Suprapubic skin (tissue), 4 donors: ENCODE measurements around the gene FAM219A. TPM values are rescaled to one million over a fixed set of nuclear protein-coding genes. Genes with fewer than 3 reads are reported as not detected.

Experiments used
- DNase-seq, 2 donors: peaks; one replicate each; pipeline ENCODE4 v3.0.0-alpha.2; 2019; ENCODE audit warnings: low spot score in 2 of 2
- H3K27ac ChIP-seq: fragments of 200-600 bp; sonication (generic); one replicate; pipeline ENCODE4 v1.5.1; 2019
- H3K27me3 ChIP-seq: fragments of 200-600 bp; sonication (generic); one replicate; pipeline ENCODE4 v1.5.1; 2019
- H3K36me3 ChIP-seq: fragments of 200-600 bp; sonication (generic); one replicate; pipeline ENCODE4 v1.5.1; 2019
- H3K4me1 ChIP-seq: fragments of 200-600 bp; sonication (generic); one replicate; pipeline ENCODE4 v1.5.1; 2019
- H3K4me3 ChIP-seq: fragments of 200-600 bp; sonication (generic); one replicate; pipeline ENCODE4 v1.5.1; 2019; ENCODE audit warnings: mild to moderate bottlenecking
- H3K9me3 ChIP-seq: fragments of 200-600 bp; sonication (generic); one replicate; pipeline ENCODE4 v1.5.1; 2019
- EP300 ChIP-seq: sonication (generic); formaldehyde crosslinking; IDR thresholded peaks from one replicate; pipeline ENCODE4 v1.6.1; 2017; ENCODE audit warnings: antibody characterized with exemption
- POLR2A ChIP-seq, 2 donors: fragments of 450-650 bp; IDR thresholded peaks; one replicate each; pipeline ENCODE4 v1.6.1; 2017; ENCODE audit warnings: antibody characterized with exemption in 2 of 2, mild to moderate bottlenecking in 2 of 2, moderate library complexity in 2 of 2
- POLR2AphosphoS5 ChIP-seq, 3 donors: sonication (generic); formaldehyde crosslinking; IDR thresholded peaks; one replicate each; pipeline ENCODE4 v1.6.1; 2017; ENCODE audit warnings: antibody characterized with exemption in 3 of 3
- whole genome bisulfite sequencing: methylation state at CpG from one replicate; pipeline ENCODE4 v1.1.5; 2018; 5-methylcytosine and 5-hydroxymethylcytosine counted together
- total RNA-seq, 4 donors: library from RNA; depleted of rRNA; stranded (reverse); fragments of >200 nt; gene quantifications; one replicate each; pipeline ENCODE4 v1.1.0, GENCODE V29; 2016
- TF ChIP-seq, protein P1 (sequence below), 2 donors: fragments of 200-600 bp in 1 of 2; fragments of 450-650 bp in 1 of 2; sonication (generic) in 1 of 2; IDR thresholded peaks; one replicate each; pipeline ENCODE4 v1.5.1; 2016 to 2019; ENCODE audit warnings: antibody characterized with exemption in 2 of 2, mild to moderate bottlenecking in 1 of 2, moderate library complexity in 1 of 2

The FAM219A gene
- total RNA-seq, 4 donors from 2014 or later: 12.6 to 17.0 (median 15.0) TPM

DNA sequence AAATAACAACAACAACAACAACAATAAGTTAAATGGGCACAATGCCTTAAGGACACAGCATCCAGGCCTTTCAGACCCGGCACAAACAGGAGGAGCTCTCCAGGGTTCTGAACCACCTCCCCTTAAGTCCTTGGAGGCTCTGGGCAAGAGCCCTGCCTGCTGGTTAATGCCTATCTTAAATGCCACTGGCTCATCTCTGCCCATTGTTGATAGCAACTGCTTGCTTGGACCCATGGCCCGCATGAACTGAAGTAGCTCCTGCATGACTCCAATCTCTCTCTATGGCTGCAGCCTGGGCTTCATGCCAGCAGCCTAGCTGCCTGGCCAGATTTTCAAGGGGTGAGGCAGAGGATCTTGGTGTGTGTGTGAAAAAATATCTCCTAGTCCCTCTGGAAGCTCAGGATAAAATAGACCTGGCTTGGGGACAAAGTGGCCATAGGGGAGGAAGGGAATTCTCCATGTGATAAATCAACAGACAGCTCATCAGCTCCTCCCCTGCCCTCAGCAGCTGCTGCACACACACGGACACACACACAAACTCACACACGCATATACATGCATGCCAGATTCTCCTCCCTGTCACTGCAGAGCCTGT is 27.4 kb downstream of the FAM219A start:
- DNase-seq: no peak

DNA sequence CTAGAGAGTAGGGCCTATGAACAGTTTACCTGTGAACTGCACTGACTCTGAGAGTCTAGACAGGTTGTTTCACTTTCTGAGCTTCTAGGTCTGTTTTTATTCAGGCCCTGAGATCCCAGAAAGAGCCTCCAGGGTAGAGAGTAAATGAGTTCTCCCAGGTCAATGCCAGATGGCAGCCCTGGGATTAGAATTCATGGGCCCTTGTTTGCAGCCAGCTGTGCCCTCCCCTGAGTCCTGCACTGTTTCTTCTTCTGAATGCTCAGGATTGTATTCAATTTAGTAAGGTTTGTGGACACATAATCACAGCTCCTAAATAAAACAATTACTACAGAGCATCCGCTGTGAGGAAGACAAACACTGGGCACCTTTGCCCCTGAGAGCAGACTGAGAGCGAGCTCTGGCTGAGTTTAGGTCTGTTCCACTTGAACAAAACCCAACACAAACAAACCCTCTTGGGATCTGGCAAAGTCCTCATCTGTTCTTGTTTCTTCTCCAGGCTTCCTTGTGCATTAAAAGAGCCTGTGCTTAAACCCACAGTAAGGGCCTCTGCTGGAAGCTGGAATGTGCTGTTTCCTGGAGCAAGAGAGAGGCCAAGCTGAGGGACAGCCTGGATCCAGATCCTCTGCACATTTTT is 29.9 kb downstream of the FAM219A start:
- H3K27me3 ChIP-seq: no peaks in the 10 kb centered on the region
- TF ChIP-seq POLR2A (IDR thresholded peaks at IDR 0.05) (no peak), EP300 (no peak), POLR2AphosphoS5 (IDR thresholded peaks at IDR 0.05) (no peak)
- TF ChIP-seq, protein P1, sequence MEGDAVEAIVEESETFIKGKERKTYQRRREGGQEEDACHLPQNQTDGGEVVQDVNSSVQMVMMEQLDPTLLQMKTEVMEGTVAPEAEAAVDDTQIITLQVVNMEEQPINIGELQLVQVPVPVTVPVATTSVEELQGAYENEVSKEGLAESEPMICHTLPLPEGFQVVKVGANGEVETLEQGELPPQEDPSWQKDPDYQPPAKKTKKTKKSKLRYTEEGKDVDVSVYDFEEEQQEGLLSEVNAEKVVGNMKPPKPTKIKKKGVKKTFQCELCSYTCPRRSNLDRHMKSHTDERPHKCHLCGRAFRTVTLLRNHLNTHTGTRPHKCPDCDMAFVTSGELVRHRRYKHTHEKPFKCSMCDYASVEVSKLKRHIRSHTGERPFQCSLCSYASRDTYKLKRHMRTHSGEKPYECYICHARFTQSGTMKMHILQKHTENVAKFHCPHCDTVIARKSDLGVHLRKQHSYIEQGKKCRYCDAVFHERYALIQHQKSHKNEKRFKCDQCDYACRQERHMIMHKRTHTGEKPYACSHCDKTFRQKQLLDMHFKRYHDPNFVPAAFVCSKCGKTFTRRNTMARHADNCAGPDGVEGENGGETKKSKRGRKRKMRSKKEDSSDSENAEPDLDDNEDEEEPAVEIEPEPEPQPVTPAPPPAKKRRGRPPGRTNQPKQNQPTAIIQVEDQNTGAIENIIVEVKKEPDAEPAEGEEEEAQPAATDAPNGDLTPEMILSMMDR (IDR thresholded peaks at IDR 0.05): no peak
- H3K36me3 ChIP-seq: no peaks in the 10 kb centered on the region
- H3K4me1 ChIP-seq: peaks cover 13% of the 10 kb centered on the region
- no peak overlapping the region for H3K4me3 ChIP-seq
- no peak for DNase-seq
- no peaks in the 10 kb centered on the region for H3K9me3 ChIP-seq
- 72% methylated on average over 2 of the region's 2 CpGs for WGBS
- H3K27ac ChIP-seq: no peak overlapping the region

More for the DNA sequence above, 27.4 kb downstream of the FAM219A start:
- no peaks in the 10 kb centered on the region for H3K27me3 ChIP-seq
- H3K4me1 ChIP-seq: peaks cover 13% of the 10 kb centered on the region
- no peak overlapping the region for H3K4me3 ChIP-seq
- 24% methylated on average over 4 of the region's 4 CpGs for WGBS
- H3K36me3 ChIP-seq: no peaks in the 10 kb centered on the region
- H3K27ac ChIP-seq: no peak overlapping the region
- H3K9me3 ChIP-seq: no peaks in the 10 kb centered on the region
- TF ChIP-seq POLR2AphosphoS5 (IDR thresholded peaks at IDR 0.05) (no peak), POLR2A (IDR thresholded peaks at IDR 0.05) (no peak), EP300 (no peak)
- TF ChIP-seq, protein P1 (IDR thresholded peaks at IDR 0.05): no peak

DNA sequence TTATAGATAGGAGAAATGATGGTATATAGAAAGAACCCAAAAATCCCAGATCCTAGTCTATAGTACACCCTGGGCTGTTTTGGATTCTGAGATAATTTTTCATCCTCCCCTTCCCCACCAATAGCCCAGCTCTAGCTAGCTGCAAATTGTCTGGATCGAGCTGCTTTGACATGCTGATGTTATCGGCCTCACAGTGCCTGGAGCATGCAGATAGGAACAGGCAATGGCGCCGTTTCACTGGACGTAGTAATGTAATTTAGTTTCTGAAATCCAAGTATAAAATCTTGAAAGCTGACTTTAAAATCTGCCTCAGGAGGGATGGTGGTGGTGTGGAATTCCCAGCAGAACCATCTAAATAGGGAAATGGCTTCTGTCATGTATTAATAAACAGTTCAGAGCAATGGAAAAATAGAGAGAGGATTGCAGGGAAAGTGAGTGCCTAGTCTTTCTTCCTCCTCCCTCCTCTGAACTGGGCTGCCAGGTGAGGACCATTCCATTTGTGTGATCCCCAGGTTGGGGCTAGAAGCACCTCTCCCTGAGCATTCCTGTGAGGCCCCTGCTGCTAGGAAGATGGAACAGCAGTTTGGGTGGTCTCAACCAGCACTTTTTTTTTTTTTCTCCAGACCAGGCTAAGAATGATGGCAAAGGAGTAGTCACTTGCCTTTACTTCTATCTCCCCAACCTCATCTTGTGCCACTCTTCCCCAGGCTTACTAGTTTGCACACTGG is 31.9 kb downstream of the FAM219A start:
- Histone ChIP-seq H3K4me1 (peaks cover 9% of the 10 kb centered on the region), H3K9me3 (no peaks in the 10 kb centered on the region), H3K4me3 (no peak overlapping the region), H3K27me3 (no peaks in the 10 kb centered on the region), H3K27ac (no peak overlapping the region), H3K36me3 (no peaks in the 10 kb centered on the region)
- no peak for DNase-seq
- TF ChIP-seq POLR2AphosphoS5 (IDR thresholded peaks at IDR 0.05): no peak
- no peak for TF ChIP-seq EP300
- TF ChIP-seq POLR2A (IDR thresholded peaks at IDR 0.05): no peak
- TF ChIP-seq, protein P1 (IDR thresholded peaks at IDR 0.05): no peak
- 82% methylated on average over 5 of the region's 5 CpGs for WGBS

DNA sequence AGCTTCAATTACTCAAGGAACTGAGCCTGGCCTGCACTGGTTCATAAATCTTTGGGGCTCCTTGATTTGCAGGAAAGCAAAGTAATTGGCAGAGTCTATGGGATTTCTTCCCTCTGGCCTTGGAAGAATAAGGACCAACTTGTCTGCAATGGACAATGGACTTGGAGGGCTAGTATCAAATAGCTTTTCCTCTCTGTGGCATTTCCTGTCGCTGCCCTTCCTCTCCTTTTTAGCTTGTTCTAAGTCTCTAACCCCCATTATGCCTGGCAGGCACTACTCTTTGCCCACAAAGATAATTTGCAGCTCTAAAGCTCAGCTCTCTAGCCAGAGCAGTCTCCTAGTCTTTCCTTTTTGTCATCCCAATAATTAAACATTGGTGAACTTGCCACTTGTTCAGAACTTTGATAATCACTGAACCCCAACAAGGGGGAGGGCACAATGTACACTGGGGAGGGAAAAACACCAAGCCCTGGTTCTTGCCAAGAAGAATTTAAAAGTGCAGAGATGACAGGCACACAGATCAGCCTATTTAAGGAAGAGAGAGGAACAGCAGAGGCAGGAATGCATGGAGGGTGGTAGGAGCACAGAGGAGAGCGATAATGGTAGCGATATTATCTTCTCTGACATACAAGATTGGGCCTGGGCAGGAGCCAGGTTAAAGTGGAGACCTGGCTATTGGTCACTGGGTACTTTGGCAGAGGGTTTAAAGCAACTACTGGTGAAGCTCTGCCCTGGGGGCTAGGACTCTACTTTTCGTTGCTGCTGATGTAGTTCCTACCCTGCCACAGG is 38.5 kb downstream of the FAM219A start:
- no peak for DNase-seq
- H3K27me3 ChIP-seq: no peaks in the 10 kb centered on the region
- H3K27ac ChIP-seq: no peak overlapping the region
- H3K9me3 ChIP-seq: no peaks in the 10 kb centered on the region
- no peaks in the 10 kb centered on the region for H3K36me3 ChIP-seq
- H3K4me3 ChIP-seq: no peak overlapping the region
- H3K4me1 ChIP-seq: peaks cover 19% of the 10 kb centered on the region
- 66% methylated on average over 4 of the region's 4 CpGs for WGBS
- TF ChIP-seq POLR2A (IDR thresholded peaks at IDR 0.05) (no peak), EP300 (no peak), POLR2AphosphoS5 (IDR thresholded peaks at IDR 0.05) (no peak)
- TF ChIP-seq, protein P1 (IDR thresholded peaks at IDR 0.05): no peak
